Renal pelvis (tissue), 4 donors: Measurements from ENCODE around the gene DNAH6. TPM values are rescaled to one million over a fixed set of nuclear protein-coding genes. Genes with fewer than 3 reads are reported as not detected.
"Not testable (repeated sequence)": the region's sequence is repeated elsewhere in the genome, so short reads cannot be mapped to it uniquely, and the experiment has no call there.

ENCODE experiments used
- DNase-seq: peaks from one replicate; pipeline ENCODE4 v3.0.0-alpha.2; 2013
- polyA plus RNA-seq, 3 donors: library from polyadenylated mRNA; unstranded; fragments of 120-200 nt; gene quantifications; one replicate each; pipeline ENCODE4 v1.2.1, GENCODE V29; 2013; ENCODE audit not compliant: insufficient read length in 3 of 3

The DNAH6 gene
- polyA plus RNA-seq, 3 donors, result 0.82 to 3.7 (median 2.0) TPM

GRCh38 chr2:84498150-84498799, 18.0 kb upstream of the DNAH6 start:
- no peak for DNase-seq

- not testable (repeated sequence) for DNase-seq
These were observed 5.3 kb upstream of the DNAH6 start for GRCh38 chr2:84511024-84511423.

GRCh38 chr2:84515788-84516187, 510 bp upstream of the DNAH6 start:
- DNase-seq, result no peak

DNA sequence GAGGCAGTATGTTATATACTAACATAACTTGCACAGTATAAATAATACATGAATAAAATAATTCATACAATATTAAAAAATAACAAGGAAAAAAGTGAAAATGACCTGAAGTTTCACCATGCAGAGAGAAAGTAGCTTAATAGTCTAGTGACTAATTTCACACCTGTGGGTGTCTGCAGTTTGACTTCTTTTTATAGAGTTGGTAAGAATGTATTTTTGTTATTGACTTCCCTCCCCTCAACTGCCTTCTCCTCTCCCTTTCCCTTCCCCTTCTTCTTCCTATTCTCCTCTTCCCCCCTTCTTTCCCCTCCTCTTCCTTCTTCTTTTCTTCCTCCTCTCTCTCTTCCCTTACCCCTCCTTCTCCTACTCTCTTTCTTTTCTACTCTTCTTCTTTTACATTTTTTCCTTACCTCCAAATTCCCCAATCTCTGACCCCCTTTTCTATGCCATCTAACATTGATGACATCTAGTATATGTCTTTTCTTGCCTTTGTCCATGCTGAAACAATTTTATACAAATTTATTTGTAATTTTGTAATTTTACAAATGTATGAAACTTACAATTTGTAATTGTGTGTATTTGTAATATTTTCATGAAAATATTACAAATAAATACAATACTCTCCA, 3.1 kb downstream of the DNAH6 start:
- DNase-seq, result no peak

DNA sequence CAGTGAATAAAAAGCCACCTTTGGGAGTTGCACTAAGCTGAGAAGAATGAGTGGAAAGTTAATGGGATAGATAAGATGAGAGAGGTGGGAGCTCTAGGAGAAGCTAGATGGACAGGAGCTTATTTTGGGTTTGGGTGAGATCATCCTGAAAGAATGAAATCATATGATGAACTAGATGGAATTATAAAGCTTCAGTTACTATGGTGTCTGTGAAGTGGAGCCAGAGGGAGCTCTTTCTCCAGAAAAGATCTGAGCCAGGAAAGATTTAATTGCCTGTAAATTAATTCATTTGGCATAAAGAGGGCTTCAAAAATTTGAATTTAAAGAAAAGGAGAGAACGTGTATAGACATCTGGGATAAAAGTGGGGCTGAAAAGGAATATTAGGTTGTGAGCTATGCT, 10.3 kb downstream of the DNAH6 start:
- no peak for DNase-seq

- DNase-seq, result no peak
These were observed 11.1 kb downstream of the DNAH6 start for GRCh38 chr2:84527137-84528129.

DNA sequence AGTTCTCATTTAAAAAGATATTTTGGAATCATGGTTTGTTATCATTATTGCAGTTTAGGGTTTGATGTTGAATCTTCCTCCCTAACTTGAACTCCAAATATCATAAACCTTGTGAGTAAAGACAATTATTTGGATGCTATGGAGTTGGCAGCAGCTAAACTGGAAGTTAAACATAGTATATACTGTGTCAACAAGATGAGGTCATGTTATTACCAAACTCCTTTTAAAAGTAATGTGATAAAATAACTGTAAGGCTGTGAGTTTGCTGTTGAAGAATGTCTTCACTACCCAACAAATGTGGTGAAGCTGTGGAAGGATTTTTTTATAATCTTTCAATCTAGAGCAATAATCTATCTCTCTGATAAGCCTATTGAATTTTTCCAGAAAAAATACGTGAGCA, 16.0 kb downstream of the DNAH6 start:
- no peak for DNase-seq

DNA sequence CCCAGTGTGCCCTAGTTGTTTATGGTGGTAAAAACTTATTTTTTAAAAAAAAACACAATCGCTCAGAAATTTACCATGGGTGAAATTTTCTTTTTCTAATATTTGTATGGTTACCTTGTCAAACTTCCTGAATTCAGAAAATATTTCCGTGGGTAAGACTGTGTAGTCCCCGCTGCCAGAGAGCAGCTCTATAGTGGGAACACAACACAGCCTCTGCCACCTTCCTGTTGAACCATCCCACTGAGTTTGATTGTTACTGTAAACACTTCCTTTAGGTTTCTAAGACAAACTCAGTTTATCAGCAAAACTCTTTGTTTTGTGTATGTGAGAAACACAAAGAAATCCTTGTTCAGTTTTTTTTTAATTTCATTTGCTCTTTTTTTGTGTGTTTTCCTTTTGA, 17.9 kb downstream of the DNAH6 start:
- DNase-seq, result no peak

DNA sequence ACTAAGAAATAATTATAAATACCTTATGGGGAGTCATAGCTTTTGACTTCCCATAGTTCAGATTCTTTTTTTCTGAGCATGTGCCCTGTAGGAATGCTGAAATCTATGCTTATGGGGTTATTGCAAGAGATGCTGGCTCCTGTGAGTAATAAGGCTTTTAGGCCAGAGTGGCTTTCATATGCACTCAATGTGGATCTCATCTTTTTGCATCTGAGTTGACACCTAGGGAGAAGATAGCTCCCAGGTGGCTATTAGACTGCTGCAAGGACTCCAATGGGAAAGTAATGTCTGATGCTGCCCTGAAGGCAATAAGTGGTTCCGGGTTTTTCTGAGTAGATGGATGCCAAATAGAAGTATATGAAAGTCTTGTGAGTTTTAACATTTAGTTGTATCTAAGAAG, 21.0 kb downstream of the DNAH6 start:
- DNase-seq, result no peak

DNA sequence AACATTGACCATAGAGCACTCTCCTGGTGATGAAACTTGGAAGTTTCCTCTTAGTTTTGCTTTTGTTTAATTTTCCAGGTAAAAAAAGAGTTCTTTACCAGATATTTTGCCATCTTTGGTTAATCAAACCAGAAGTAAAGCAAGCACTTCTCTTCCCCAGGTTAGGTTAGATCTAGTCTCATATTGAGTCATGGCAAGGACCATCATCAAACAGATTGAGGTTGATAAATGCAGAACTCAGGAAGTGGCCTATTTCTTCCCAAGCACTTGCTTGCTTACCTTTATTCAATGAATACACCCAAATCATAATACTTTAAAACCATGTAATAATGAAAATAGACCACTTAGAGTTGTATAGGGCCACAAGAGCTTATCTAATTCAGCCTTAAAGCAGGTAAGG, 23.4 kb downstream of the DNAH6 start:
- DNase-seq, result no peak

DNA sequence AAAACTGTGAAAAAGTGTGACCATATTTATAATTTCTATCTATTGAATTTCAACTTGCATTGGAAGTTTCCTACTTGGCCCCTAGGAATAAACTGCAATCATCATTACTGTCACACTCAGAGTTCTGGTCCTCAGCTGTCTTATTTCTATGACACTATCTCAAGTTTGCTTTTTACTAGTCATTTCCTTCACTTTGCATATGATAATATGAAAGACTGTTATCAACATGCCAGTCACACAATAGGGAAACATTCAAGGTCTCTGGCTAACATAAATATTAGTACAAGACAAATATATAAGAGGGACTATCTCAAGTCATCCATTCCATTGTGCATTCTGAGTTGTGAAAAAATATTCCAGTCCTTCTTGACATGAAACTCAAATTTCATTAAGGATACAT, 28.7 kb downstream of the DNAH6 start:
- DNase-seq, result no peak

DNA sequence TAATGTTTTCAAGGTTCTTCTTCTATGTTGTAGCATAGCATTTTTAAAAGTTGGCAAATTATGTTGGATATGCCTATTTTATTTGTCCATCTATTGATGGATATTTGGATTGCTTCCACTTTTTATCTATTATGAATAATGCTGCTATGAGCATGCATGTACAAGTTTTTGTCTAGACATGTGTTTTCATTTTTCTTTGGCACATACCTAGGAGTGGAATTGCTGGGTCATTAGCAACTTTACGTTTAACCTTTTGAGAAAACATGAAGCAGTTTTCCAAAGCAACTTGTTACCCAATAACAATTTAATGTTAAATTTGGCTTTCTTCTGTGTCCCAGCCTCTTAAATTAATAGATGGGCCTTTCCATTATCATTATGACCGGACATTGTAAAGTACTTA, 30.3 kb downstream of the DNAH6 start:
- no peak for DNase-seq

DNA sequence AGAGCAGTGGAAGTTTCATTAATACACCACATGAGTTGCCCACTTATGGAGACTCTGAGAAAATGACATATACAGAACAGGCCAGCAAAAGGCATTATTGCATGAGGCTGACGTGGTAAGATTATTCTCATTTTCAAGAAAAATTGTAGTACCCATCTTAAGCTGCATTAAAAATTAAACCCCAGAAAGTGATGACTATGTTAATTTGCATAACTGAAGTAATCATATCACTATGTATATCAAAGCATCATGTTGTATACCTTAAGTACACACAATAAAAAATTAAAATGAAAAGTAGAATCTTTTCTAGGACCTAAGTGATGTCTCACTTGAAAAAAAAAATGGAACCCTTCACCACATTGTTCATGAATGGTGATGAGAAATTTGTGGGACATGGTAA, 32.0 kb downstream of the DNAH6 start:
- DNase-seq, result no peak

DNA sequence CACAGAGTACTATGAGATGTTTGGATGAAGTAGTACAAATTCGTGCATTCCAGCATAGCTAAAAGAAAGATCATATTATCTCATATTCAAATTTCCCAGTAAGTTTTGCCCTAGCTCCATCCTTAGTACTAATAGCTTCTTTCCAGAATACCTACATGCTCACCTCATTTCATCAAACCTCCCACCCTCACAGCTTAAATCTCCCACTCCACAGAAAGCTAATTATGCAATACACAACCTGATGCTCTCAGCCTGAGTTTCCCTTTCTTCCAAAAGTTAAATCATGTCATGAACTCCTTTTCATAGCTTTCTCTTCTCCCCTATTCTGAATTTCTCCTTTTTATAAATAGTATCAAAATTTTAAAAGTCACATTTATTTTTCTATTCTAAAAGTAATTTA, 34.6 kb downstream of the DNAH6 start:
- DNase-seq, result no peak

GRCh38 chr2:84551526-84551925, 35.2 kb downstream of the DNAH6 start:
- DNase-seq, result not testable (repeated sequence)

DNA sequence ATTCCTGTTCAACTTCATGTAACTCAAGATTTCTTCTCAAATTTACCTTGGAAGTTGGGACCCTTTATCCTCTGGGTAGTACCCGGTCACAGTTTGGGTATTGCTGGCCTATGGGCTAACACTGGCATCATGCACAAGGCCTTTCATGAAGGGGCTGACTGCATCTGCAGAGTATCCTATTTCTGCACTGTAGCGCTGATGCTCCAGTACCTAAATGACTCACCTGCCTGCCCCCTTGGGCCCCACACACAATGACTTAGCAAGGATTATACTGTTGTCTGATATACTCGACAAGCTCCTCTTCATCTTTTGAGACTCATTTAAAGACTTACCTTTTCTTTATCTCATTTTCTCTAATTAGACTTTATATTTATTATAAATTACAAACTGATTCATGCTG, 39.9 kb downstream of the DNAH6 start:
- DNase-seq, result no peak

DNA sequence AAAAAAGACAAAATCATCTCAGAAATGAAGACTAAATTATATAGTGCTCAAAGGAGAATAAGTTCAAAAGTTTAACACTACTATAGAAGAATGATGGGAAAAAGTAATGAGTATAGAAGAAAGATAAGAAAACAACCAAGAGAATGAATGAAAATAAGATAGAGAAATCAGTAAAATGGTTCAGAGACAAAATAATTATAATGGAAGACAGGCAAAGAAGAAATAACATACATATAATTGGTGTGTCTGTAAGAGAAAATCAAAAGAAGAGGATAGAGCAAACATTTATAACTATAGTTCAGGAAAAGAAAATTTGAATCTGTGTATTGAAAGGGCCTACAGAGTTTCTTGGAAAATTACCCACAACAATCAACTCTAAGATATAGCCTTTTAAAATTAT, 43.5 kb downstream of the DNAH6 start:
- DNase-seq, result no peak

DNA sequence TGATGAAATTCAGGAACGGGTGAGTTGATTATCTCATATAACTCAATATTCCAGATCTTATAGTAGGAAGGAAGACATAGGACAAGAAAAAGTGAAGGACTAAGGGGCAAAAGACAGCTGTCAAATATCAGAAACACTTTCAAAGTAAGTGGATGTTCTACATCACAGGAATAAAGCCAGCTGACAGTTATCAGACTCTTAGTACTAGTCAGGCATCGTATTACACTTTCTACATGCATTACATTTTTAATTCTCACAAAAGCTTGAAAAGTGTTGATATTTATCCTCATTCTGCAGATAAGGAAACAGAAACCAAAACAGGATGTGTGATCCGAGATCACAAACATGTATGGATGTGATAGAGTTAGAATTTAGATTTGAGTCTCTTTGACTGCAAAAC, 63.4 kb downstream of the DNAH6 start:
- DNase-seq, result no peak

DNA sequence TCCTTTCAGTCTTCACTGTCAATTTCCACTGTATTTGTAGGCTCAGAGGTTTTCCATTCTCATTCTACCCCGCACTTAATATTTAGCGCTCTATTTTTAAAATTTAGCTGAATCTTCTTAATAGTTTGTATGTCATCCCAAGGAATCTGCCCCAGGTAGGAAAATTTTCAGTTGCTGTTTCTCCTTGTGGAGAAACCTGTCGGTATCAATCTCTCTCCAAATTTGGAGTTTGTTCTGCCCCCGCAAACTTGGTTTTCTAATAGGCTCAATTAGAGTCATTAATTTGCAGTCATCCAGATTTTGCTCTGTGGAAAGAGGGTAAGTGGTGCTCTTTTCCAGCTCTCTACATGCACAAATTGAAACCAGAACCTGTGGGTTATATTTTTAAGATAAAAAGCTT, 87.6 kb downstream of the DNAH6 start:
- DNase-seq, result no peak

DNA sequence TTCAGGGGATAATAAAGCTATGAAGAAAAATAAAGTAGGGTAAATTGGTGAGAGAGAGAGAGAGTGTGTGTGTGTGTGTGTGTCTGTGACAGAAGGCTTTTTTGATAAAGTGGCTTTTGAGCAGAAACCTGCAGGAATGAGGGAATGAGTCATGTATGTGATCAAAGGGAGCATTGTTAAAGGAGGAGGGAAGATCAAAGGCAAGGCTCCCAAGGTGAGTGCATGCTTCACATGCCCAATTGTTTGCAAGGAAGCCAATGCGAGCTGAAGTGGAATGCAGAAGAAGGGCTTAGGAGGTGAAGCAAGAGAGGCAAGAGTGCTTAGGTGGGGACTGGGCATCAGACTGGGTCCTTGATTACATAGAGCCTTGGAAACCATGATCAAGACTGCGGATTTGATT, 96.8 kb downstream of the DNAH6 start:
- no peak for DNase-seq

DNA sequence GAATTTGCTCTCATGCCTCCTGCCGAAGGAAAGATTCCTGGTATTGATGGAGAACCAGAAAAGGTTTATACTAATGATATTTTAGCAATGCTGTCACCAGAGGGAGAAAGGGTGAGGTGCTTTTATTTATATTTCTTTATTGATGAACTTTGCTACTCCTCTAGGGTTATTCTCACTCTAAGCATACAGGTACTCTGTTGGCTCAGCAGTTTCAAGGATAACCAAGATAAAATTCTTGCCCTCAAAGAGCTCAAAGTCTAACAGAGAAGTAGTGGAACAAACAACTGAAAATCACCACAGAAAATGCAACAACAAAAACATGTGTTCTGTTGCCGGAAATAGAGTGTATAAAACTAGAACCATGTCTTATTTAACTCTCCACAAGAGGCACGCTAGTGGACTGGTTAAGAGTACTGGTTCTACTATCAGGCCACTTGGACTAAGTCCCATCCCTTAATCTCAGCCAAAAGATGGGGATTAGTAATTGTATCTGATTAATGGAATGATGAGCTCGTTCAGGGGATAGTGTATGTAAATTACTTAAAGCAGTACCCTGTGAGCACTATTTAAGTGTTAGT, 103.6 kb downstream of the DNAH6 start:
- DNase-seq, result no peak

DNA sequence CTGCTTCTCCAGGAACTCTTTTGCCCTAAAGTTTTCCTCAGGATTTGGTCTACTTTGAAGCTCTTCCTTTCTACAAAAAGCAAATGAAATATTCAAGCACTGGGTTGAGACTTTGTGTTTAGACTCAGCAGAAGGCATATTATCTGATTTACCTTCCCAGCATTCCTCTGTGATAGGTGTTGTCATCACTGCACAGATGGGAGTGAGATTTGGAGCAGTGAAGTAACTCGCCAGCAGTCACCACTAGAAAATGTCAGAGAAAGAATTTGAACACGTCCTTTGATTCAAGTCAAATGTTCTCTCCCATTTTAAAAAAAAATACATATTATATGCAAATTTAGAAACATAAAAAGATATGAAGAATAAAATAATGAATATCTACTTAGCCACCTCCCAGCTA, 112.2 kb downstream of the DNAH6 start:
- DNase-seq, result no peak

DNA sequence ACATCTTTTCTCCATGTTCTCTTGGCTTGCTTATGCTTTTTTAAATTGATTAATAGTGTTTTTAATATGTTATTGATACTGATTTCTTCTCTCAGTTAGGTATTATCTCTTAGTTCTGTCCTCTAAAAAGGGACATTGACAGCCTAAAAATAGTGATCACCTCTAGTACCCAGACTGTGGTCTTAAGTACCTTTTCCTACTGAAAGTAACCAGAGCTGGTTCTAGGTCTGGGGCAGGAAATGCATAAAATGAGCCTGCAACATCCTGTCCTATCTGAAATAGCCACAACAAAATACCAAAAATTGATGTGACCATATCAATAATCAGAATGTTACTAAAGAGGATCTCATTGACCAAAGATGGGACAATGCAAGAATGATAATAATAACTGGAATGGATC, 113.3 kb downstream of the DNAH6 start:
- no peak for DNase-seq
